HUES6 (cell line): ENCODE data around the gene ZSCAN2.
A peak's percentile ranks its signal among the peaks of the same experiment; 100 is the strongest.

Experiments
- H3K27ac ChIP-seq: 2 replicates; pipeline ENCODE4 v1.7.0; 2013; ENCODE audit warnings: low read depth, mild to moderate bottlenecking, low read length, inconsistent platforms
- H3K27me3 ChIP-seq: 2 replicates; pipeline ENCODE4 v1.6.1; 2013; ENCODE audit warnings: low read length; ENCODE audit not compliant: control insufficient read depth, insufficient read depth
- H3K36me3 ChIP-seq: 2 replicates; pipeline ENCODE4 v1.6.1; 2013; ENCODE audit warnings: low read length; ENCODE audit not compliant: control insufficient read depth, insufficient read depth
- H3K4me1 ChIP-seq: 2 replicates; pipeline ENCODE4 v1.6.1; 2013; ENCODE audit warnings: low read length; ENCODE audit not compliant: control insufficient read depth, insufficient read depth
- H3K4me3 ChIP-seq: 2 replicates; pipeline ENCODE4 v1.5.1; 2013; ENCODE audit warnings: low read depth, low read length
- H3K9ac ChIP-seq: one replicate; pipeline ENCODE4 v1.6.1; 2013; ENCODE audit warnings: mild to moderate bottlenecking, low read length
- H3K9me3 ChIP-seq: 2 replicates; pipeline ENCODE4 v1.6.1; 2013; ENCODE audit warnings: low read depth, low read length; ENCODE audit not compliant: control insufficient read depth, insufficient read depth

ZSCAN2 gene

GRCh38 chr15:84657748-84658079 is 56.9 kb downstream of the ZSCAN2 start:
- H3K36me3 ChIP-seq, result peaks cover 2% of the 10 kb centered on the region
- no peaks in the 10 kb centered on the region for H3K9me3 ChIP-seq
- H3K4me3 ChIP-seq, result peak overlapping the region; percentile 64
- no peak overlapping the region for H3K27ac ChIP-seq
- peaks cover 26% of the 10 kb centered on the region for H3K4me1 ChIP-seq
- peaks cover 14% of the 10 kb centered on the region for H3K27me3 ChIP-seq
- H3K9ac ChIP-seq, result peak overlapping the region; percentile 66

- Histone ChIP-seq H3K4me3 (peak within 1 kb of the TSS; percentile 64), H3K9ac (peak within 1 kb of the TSS; percentile 68), H3K27me3 (peaks cover 14% of the 10 kb centered on the region), H3K9me3 (no peaks in the 10 kb centered on the region), H3K36me3 (no peaks in the 10 kb centered on the region), H3K4me1 (peaks cover 26% of the 10 kb centered on the region), H3K27ac (no peak within 1 kb of the TSS; the same call in 1 of the 2 replicates)
These were observed 57.4 kb downstream of the ZSCAN2 start, which contains the start of gene NMB for GRCh38 chr15:84658080-84658787. Gene NMB (minus strand): TSS chr15:84658199. CDS start chr15:84658152, 47 bp downstream.

- peak overlapping the region; percentile 3 for H3K9ac ChIP-seq
- peaks cover 26% of the 10 kb centered on the region for H3K4me1 ChIP-seq
- H3K4me3 ChIP-seq, result peak overlapping the region; percentile 53
- H3K36me3 ChIP-seq, result no peaks in the 10 kb centered on the region
- no peak overlapping the region for H3K27ac ChIP-seq
- no peaks in the 10 kb centered on the region for H3K9me3 ChIP-seq
- peaks cover 14% of the 10 kb centered on the region for H3K27me3 ChIP-seq
These were observed 58.1 kb downstream of the ZSCAN2 start for GRCh38 chr15:84658788-84659411.

GRCh38 chr15:84659904-84660781 is 59.3 kb downstream of the ZSCAN2 start:
- H3K9ac ChIP-seq, result no peak overlapping the region
- H3K27ac ChIP-seq, result no peak overlapping the region
- H3K4me1 ChIP-seq, result peaks cover 26% of the 10 kb centered on the region

GRCh38 chr15:84661001-84661400 is 60.2 kb downstream of the ZSCAN2 start:
- Histone ChIP-seq H3K4me1 (peaks cover 26% of the 10 kb centered on the region), H3K27me3 (peaks cover 14% of the 10 kb centered on the region), H3K4me3 (no peak overlapping the region), H3K9ac (no peak overlapping the region), H3K36me3 (peaks cover 12% of the 10 kb centered on the region), H3K9me3 (no peaks in the 10 kb centered on the region), H3K27ac (no peak overlapping the region)

More at GRCh38 chr15:84659904-84660781, 59.3 kb downstream of the ZSCAN2 start:
- Histone ChIP-seq H3K4me3 (no peak overlapping the region), H3K27me3 (peaks cover 14% of the 10 kb centered on the region), H3K36me3 (peaks cover 4% of the 10 kb centered on the region; the same call in 1 of the 2 replicates), H3K9me3 (no peaks in the 10 kb centered on the region)

- Histone ChIP-seq H3K4me3 (no peak overlapping the region), H3K9ac (no peak overlapping the region), H3K4me1 (no peaks in the 10 kb centered on the region), H3K27ac (no peak overlapping the region), H3K36me3 (peaks cover 64% of the 10 kb centered on the region), H3K9me3 (no peaks in the 10 kb centered on the region), H3K27me3 (no peaks in the 10 kb centered on the region)
These were observed 65.6 kb downstream of the ZSCAN2 start for GRCh38 chr15:84666373-84666772.

GRCh38 chr15:84668221-84668982 is 67.6 kb downstream of the ZSCAN2 start:
- peaks cover 73% of the 10 kb centered on the region for H3K36me3 ChIP-seq
- no peak overlapping the region for H3K4me3 ChIP-seq
- H3K4me1 ChIP-seq, result no peaks in the 10 kb centered on the region
- no peaks in the 10 kb centered on the region for H3K9me3 ChIP-seq
- H3K27ac ChIP-seq, result no peak overlapping the region
- H3K9ac ChIP-seq, result no peak overlapping the region
- no peaks in the 10 kb centered on the region for H3K27me3 ChIP-seq

- peaks cover 81% of the 10 kb centered on the region for H3K36me3 ChIP-seq
- no peak overlapping the region for H3K9ac ChIP-seq
- H3K4me1 ChIP-seq, result no peaks in the 10 kb centered on the region
- H3K27ac ChIP-seq, result no peak overlapping the region
- H3K4me3 ChIP-seq, result no peak overlapping the region
- H3K27me3 ChIP-seq, result no peaks in the 10 kb centered on the region
- H3K9me3 ChIP-seq, result no peaks in the 10 kb centered on the region
These were observed 68.9 kb downstream of the ZSCAN2 start for GRCh38 chr15:84669726-84670125.

- H3K36me3 ChIP-seq, result peaks cover 79% of the 10 kb centered on the region
- H3K27me3 ChIP-seq, result no peaks in the 10 kb centered on the region
- no peaks in the 10 kb centered on the region for H3K4me1 ChIP-seq
- H3K4me3 ChIP-seq, result no peak overlapping the region
- H3K9ac ChIP-seq, result no peak overlapping the region
- H3K9me3 ChIP-seq, result no peaks in the 10 kb centered on the region
- no peak overlapping the region for H3K27ac ChIP-seq
These were observed 70.4 kb downstream of the ZSCAN2 start for GRCh38 chr15:84671211-84671610.
